GM23338 (cell line): ENCODE data around the gene EML3. TPM values are rescaled to one million over a fixed set of nuclear protein-coding genes. Genes with fewer than 3 reads are reported as not detected.

Experiments used
- ATAC-seq: fragments of 200-7000 bp; cut with Tn5 transposase; 3 replicates; pipeline ENCODE4 v1.9.1; 2020
- DNase-seq: peaks from one replicate; pipeline ENCODE4 v3.0.0-alpha.2; 2015; ENCODE audit warnings: low spot score
- H2AFZ ChIP-seq: fragments of 200-600 bp; sonication (generic); 2 replicates; pipeline ENCODE4 v1.8.0; 2016; ENCODE audit warnings: antibody characterized with exemption, mild to moderate bottlenecking, moderate library complexity
- H3F3A ChIP-seq: fragments of 200-600 bp; sonication (generic); replicated peaks from 2 replicates; pipeline ENCODE4 v1.8.0; 2017; ENCODE audit warnings: antibody characterized with exemption, mixed run types, low read depth
- H3K27ac ChIP-seq: fragments of 200-600 bp; sonication (generic); 2 replicates; pipeline ENCODE4 v1.6.1; 2016; ENCODE audit warnings: low read depth
- H3K27me3 ChIP-seq: fragments of 200-600 bp; sonication (generic); 2 replicates; pipeline ENCODE4 v1.8.0; 2016; ENCODE audit warnings: mild to moderate bottlenecking, mixed run types, moderate library complexity; ENCODE audit not compliant: insufficient read depth
- H3K36me3 ChIP-seq: fragments of 200-600 bp; sonication (generic); 2 replicates; pipeline ENCODE4 v1.8.0; 2016; ENCODE audit warnings: mild to moderate bottlenecking; ENCODE audit not compliant: insufficient read depth
- H3K4me1 ChIP-seq: fragments of 200-600 bp; sonication (generic); 2 replicates; pipeline ENCODE4 v1.8.0; 2016; ENCODE audit warnings: mild to moderate bottlenecking, moderate library complexity; ENCODE audit not compliant: insufficient read depth
- H3K4me2 ChIP-seq: fragments of 200-600 bp; sonication (generic); 2 replicates; pipeline ENCODE4 v1.7.1; 2017; ENCODE audit warnings: mixed run types
- H3K4me3 ChIP-seq: fragments of 200-600 bp; sonication (generic); 2 replicates; pipeline ENCODE4 v1.6.1; 2016; ENCODE audit warnings: mixed run types
- H3K79me2 ChIP-seq: fragments of 200-600 bp; sonication (generic); replicated peaks from 2 replicates; pipeline ENCODE4 v1.8.0; 2017; ENCODE audit warnings: mild to moderate bottlenecking; ENCODE audit not compliant: insufficient read depth
- H3K9me2 ChIP-seq: fragments of 200-600 bp; sonication (generic); 2 replicates; pipeline ENCODE4 v1.8.0; 2017; ENCODE audit not compliant: insufficient read depth
- H4K20me1 ChIP-seq: fragments of 200-600 bp; sonication (generic); replicated peaks from 2 replicates; pipeline ENCODE4 v1.8.0; 2017; ENCODE audit warnings: mild to moderate bottlenecking; ENCODE audit not compliant: insufficient read depth
- H3K27ac Mint-ChIP-seq: 2 replicates; pipeline ENCODE4 v1.8.0; 2020; ENCODE audit warnings: inconsistent platforms, mild to moderate bottlenecking, moderate library complexity, mixed read lengths
- H3K27me3 Mint-ChIP-seq: 3 replicates; pipeline ENCODE4 v1.8.0; 2022; ENCODE audit warnings: low read depth, mild to moderate bottlenecking, moderate library complexity, mixed read lengths, inconsistent platforms; ENCODE audit not compliant: insufficient read depth, poor library complexity
- H3K36me3 Mint-ChIP-seq: 3 replicates; pipeline ENCODE4 v1.8.0; 2021; ENCODE audit warnings: low read depth, mild to moderate bottlenecking, inconsistent platforms, moderate library complexity, mixed read lengths
- H3K4me1 Mint-ChIP-seq: 3 replicates; pipeline ENCODE4 v1.8.0; 2020; ENCODE audit warnings: mild to moderate bottlenecking, inconsistent platforms, mixed read lengths
- H3K4me3 Mint-ChIP-seq: 3 replicates; pipeline ENCODE4 v1.8.0; 2021; ENCODE audit warnings: moderate library complexity, mild to moderate bottlenecking, inconsistent platforms, mixed read lengths
- H3K9me3 Mint-ChIP-seq: 3 replicates; pipeline ENCODE4 v1.8.0; 2020; ENCODE audit warnings: moderate library complexity, mild to moderate bottlenecking, inconsistent platforms, mixed read lengths
- CREB1 ChIP-seq: fragments of 250-450 bp; sonication (Bioruptor Pico); IDR thresholded peaks from 2 replicates; pipeline ENCODE4 v1.5.0; 2020; ENCODE audit warnings: low read depth, mild to moderate bottlenecking, moderate library complexity
- EZH2 ChIP-seq: fragments of 200-600 bp; sonication (generic); IDR thresholded peaks from one replicate; pipeline ENCODE4 v1.8.0; 2017; ENCODE audit warnings: antibody characterized with exemption, mild to moderate bottlenecking, low read depth; ENCODE audit not compliant: unreplicated experiment
- EZH2phosphoT487 ChIP-seq: fragments of 200-600 bp; sonication (generic); IDR thresholded peaks from one replicate; pipeline ENCODE4 v1.8.1; 2018; ENCODE audit warnings: antibody characterized with exemption; ENCODE audit not compliant: unreplicated experiment
- ZNF331 ChIP-seq: fragments of 250-450 bp; sonication (Bioruptor Pico); IDR thresholded peaks from 2 replicates; pipeline ENCODE4 v1.5.0; 2020; ENCODE audit warnings: low read depth, mild to moderate bottlenecking, moderate library complexity
- ZNF462 ChIP-seq: fragments of 250-450 bp; sonication (Bioruptor Pico); IDR thresholded peaks from 2 replicates; pipeline ENCODE4 v1.5.0; 2020; ENCODE audit warnings: mild to moderate bottlenecking, moderate library complexity
- polyA plus RNA-seq: library from polyadenylated mRNA; unstranded; fragments of >200 nt; fragmentation: Nextera tagmentation; extraction: Ambion mirVana; gene quantifications from 2 replicates; pipeline ENCODE4 v1.2.1, GENCODE V29; 2016
- total RNA-seq: library from RNA; depleted of rRNA; stranded (reverse); fragments of >200 nt; shearing (Covaris generic); gene quantifications from 2 replicates; pipeline ENCODE4 v1.2.3, GENCODE V29; 2014

EML3 gene
- total and polyA plus RNA-seq, 2 experiments from 2014 or later = 15.4 to 17.1 TPM

GRCh38 chr11:62644220-62644619, 31.6 kb upstream of the EML3 start (continued):
- TF ChIP-seq ZNF462 (CRISPR knock-in tag) = no peak
- TF ChIP-seq ZNF331 (CRISPR knock-in tag) = no peak
- TF ChIP-seq CREB1 (CRISPR knock-in tag) = no peak

- peaks cover 11% of the 10 kb centered on the region; the same call in 1 of the 2 replicates for H4K20me1 ChIP-seq
- H3F3A ChIP-seq = peaks cover 2% of the 10 kb centered on the region; the same call in 1 of the 2 replicates
- no peak overlapping the region for H3K27ac ChIP-seq
- Mint-ChIP-seq H3K9me3 (no peaks in the 10 kb centered on the region), H3K27me3 (peaks cover 6% of the 10 kb centered on the region), H3K4me1 (no peaks in the 10 kb centered on the region; the same call in 2 of the 3 replicates), H3K27ac (no peak overlapping the region), H3K4me3 (no peak overlapping the region), H3K36me3 (peaks cover 90% of the 10 kb centered on the region)
- no peak for ATAC-seq
- no peak overlapping the region for H2AFZ ChIP-seq
- H3K4me3 ChIP-seq = no peak overlapping the region
- no peaks in the 10 kb centered on the region for H3K9me2 ChIP-seq
- peaks cover 64% of the 10 kb centered on the region for H3K36me3 ChIP-seq
- no peaks in the 10 kb centered on the region for H3K79me2 ChIP-seq
- H3K27me3 ChIP-seq = no peaks in the 10 kb centered on the region
- DNase-seq = no peak
- H3K4me2 ChIP-seq = no peak overlapping the region
- TF ChIP-seq EZH2phosphoT487 (no peak), EZH2 (no peak), CREB1 (CRISPR knock-in tag) (no peak)
- H3K4me1 ChIP-seq = no peaks in the 10 kb centered on the region
Observed at GRCh38 chr11:62632492-62632891, 19.9 kb upstream of the EML3 start.
